AG04449 (cell line): ENCODE data around the gene OSCP1.

Experiments used
- CTCF ChIA-PET: fragments of 350-600 bp; formaldehyde crosslinking; extraction: SDS; loops from one replicate; lab custom pipeline; 2021; ENCODE audit warnings: antibody characterized with exemption; lab: Yijun Ruan, JAX
- POLR2A ChIA-PET: fragments of 400-600, 350-600 bp; formaldehyde crosslinking; extraction: SDS; loops from one replicate; lab custom pipeline; 2020; ENCODE audit warnings: antibody characterized with exemption, inconsistent platforms; lab: Yijun Ruan, JAX
- DNase-seq: peaks from one replicate; pipeline ENCODE4 v3.0.0-alpha.2; 2010; ENCODE audit warnings: low read depth, low spot score
- H3K4me3 ChIP-seq: 2 replicates; pipeline ENCODE4 v1.5.1; 2011; ENCODE audit warnings: low read depth, mild to moderate bottlenecking, control low read depth, low read length
- CTCF ChIP-seq: IDR thresholded peaks from one replicate; pipeline ENCODE4 v1.5.1; 2011; ENCODE audit warnings: mild to moderate bottlenecking, moderate library complexity, low read length, control low read depth, inconsistent platforms; ENCODE audit not compliant: insufficient read depth; ENCODE audit errors: missing control alignments

The OSCP1 gene

GRCh38 chr1:36419569-36419968 is 30.7 kb downstream of the OSCP1 start:
- no peak overlapping the region for H3K4me3 ChIP-seq
- no peak for TF ChIP-seq CTCF
- POLR2A ChIA-PET: interaction anchor here (1.2 kb wide), 1 partner anchor 32 kb away, joined by 4 read pairs; no protein-coding TSS in a partner anchor
- DNase-seq: no peak
- CTCF ChIA-PET: interaction anchor here (0.9 to 4.5 kb wide), 23 partner anchors 10 to 320 kb away, joined by 3 to 54 read pairs (median 6); partner anchors contain the start of genes EVA1B, LSM10 and OSCP1

- no peak overlapping the region for H3K4me3 ChIP-seq
- no peak for DNase-seq
- ChIA-PET POLR2A (interaction anchor here (1.2 kb wide), 1 partner anchor 32 kb away, joined by 4 read pairs; no protein-coding TSS in a partner anchor), CTCF (interaction anchor here (1.0 to 4.5 kb wide), 18 partner anchors 10 to 320 kb away, joined by 3 to 54 read pairs (median 8); partner anchors contain the start of genes EVA1B, LSM10 and OSCP1)
- no peak for TF ChIP-seq CTCF
Measured at GRCh38 chr1:36419140-36419539, 31.1 kb downstream of the OSCP1 start.

GRCh38 chr1:36417931-36418330 is 32.3 kb downstream of the OSCP1 start:
- H3K4me3 ChIP-seq: no peak overlapping the region
- no peak for TF ChIP-seq CTCF
- no peak for DNase-seq
- ChIA-PET CTCF (interaction anchor here (0.7 to 4.5 kb wide), 4 partner anchors 50 to 118 kb away, joined by 4 to 54 read pairs (median 28); no protein-coding TSS in a partner anchor), POLR2A (no interaction called here)

- no peak for TF ChIP-seq CTCF
- H3K4me3 ChIP-seq: no peak overlapping the region
- ChIA-PET POLR2A (no interaction called here), CTCF (interaction anchor here (1.1 to 5.7 kb wide), 3 partner anchors 10 to 228 kb away, joined by 4 to 42 read pairs (median 6); no protein-coding TSS in a partner anchor)
- no peak for DNase-seq
Measured at GRCh38 chr1:36415661-36416326, 34.5 kb downstream of the OSCP1 start.

GRCh38 chr1:36414384-36414783 is 35.9 kb downstream of the OSCP1 start:
- no peak overlapping the region for H3K4me3 ChIP-seq
- CTCF ChIA-PET: interaction anchor here (1.3 to 5.7 kb wide), 4 partner anchors 9 to 114 kb away, joined by 3 to 42 read pairs (median 5); partner anchors contain the start of gene STK40
- TF ChIP-seq CTCF: no peak
- DNase-seq: no peak
- POLR2A ChIA-PET: no interaction called here
